GM23338 (cell line): Measurements from ENCODE around the gene PRPSAP2. TPM values are rescaled to one million over a fixed set of nuclear protein-coding genes. Genes with fewer than 3 reads are reported as not detected.

Experiments used
- ATAC-seq: fragments of 200-7000 bp; cut with Tn5 transposase; 3 replicates; pipeline ENCODE4 v1.9.1; 2020
- DNase-seq: peaks from one replicate; pipeline ENCODE4 v3.0.0-alpha.2; 2015; ENCODE audit warnings: low spot score
- H2AFZ ChIP-seq: fragments of 200-600 bp; sonication (generic); 2 replicates; pipeline ENCODE4 v1.8.0; 2016; ENCODE audit warnings: antibody characterized with exemption, mild to moderate bottlenecking, moderate library complexity
- H3F3A ChIP-seq: fragments of 200-600 bp; sonication (generic); replicated peaks from 2 replicates; pipeline ENCODE4 v1.8.0; 2017; ENCODE audit warnings: antibody characterized with exemption, mixed run types, low read depth
- H3K27ac ChIP-seq: fragments of 200-600 bp; sonication (generic); 2 replicates; pipeline ENCODE4 v1.6.1; 2016; ENCODE audit warnings: low read depth
- H3K27me3 ChIP-seq: fragments of 200-600 bp; sonication (generic); 2 replicates; pipeline ENCODE4 v1.8.0; 2016; ENCODE audit warnings: mild to moderate bottlenecking, mixed run types, moderate library complexity; ENCODE audit not compliant: insufficient read depth
- H3K36me3 ChIP-seq: fragments of 200-600 bp; sonication (generic); 2 replicates; pipeline ENCODE4 v1.8.0; 2016; ENCODE audit warnings: mild to moderate bottlenecking; ENCODE audit not compliant: insufficient read depth
- H3K4me1 ChIP-seq: fragments of 200-600 bp; sonication (generic); 2 replicates; pipeline ENCODE4 v1.8.0; 2016; ENCODE audit warnings: mild to moderate bottlenecking, moderate library complexity; ENCODE audit not compliant: insufficient read depth
- H3K4me2 ChIP-seq: fragments of 200-600 bp; sonication (generic); 2 replicates; pipeline ENCODE4 v1.7.1; 2017; ENCODE audit warnings: mixed run types
- H3K4me3 ChIP-seq: fragments of 200-600 bp; sonication (generic); 2 replicates; pipeline ENCODE4 v1.6.1; 2016; ENCODE audit warnings: mixed run types
- H3K79me2 ChIP-seq: fragments of 200-600 bp; sonication (generic); replicated peaks from 2 replicates; pipeline ENCODE4 v1.8.0; 2017; ENCODE audit warnings: mild to moderate bottlenecking; ENCODE audit not compliant: insufficient read depth
- H3K9me2 ChIP-seq: fragments of 200-600 bp; sonication (generic); 2 replicates; pipeline ENCODE4 v1.8.0; 2017; ENCODE audit not compliant: insufficient read depth
- H4K20me1 ChIP-seq: fragments of 200-600 bp; sonication (generic); replicated peaks from 2 replicates; pipeline ENCODE4 v1.8.0; 2017; ENCODE audit warnings: mild to moderate bottlenecking; ENCODE audit not compliant: insufficient read depth
- H3K27ac Mint-ChIP-seq: 2 replicates; pipeline ENCODE4 v1.8.0; 2020; ENCODE audit warnings: inconsistent platforms, mild to moderate bottlenecking, moderate library complexity, mixed read lengths
- H3K27me3 Mint-ChIP-seq: 3 replicates; pipeline ENCODE4 v1.8.0; 2022; ENCODE audit warnings: low read depth, mild to moderate bottlenecking, moderate library complexity, mixed read lengths, inconsistent platforms; ENCODE audit not compliant: insufficient read depth, poor library complexity
- H3K36me3 Mint-ChIP-seq: 3 replicates; pipeline ENCODE4 v1.8.0; 2021; ENCODE audit warnings: low read depth, mild to moderate bottlenecking, inconsistent platforms, moderate library complexity, mixed read lengths
- H3K4me1 Mint-ChIP-seq: 3 replicates; pipeline ENCODE4 v1.8.0; 2020; ENCODE audit warnings: mild to moderate bottlenecking, inconsistent platforms, mixed read lengths
- H3K4me3 Mint-ChIP-seq: 3 replicates; pipeline ENCODE4 v1.8.0; 2021; ENCODE audit warnings: moderate library complexity, mild to moderate bottlenecking, inconsistent platforms, mixed read lengths
- H3K9me3 Mint-ChIP-seq: 3 replicates; pipeline ENCODE4 v1.8.0; 2020; ENCODE audit warnings: moderate library complexity, mild to moderate bottlenecking, inconsistent platforms, mixed read lengths
- CREB1 ChIP-seq: fragments of 250-450 bp; sonication (Bioruptor Pico); IDR thresholded peaks from 2 replicates; pipeline ENCODE4 v1.5.0; 2020; ENCODE audit warnings: low read depth, mild to moderate bottlenecking, moderate library complexity
- ETS1 ChIP-seq: IDR thresholded peaks from 2 replicates; pipeline ENCODE4 v1.6.1; 2016; ENCODE audit warnings: antibody characterized with exemption
- EZH2phosphoT487 ChIP-seq: fragments of 200-600 bp; sonication (generic); IDR thresholded peaks from one replicate; pipeline ENCODE4 v1.8.1; 2018; ENCODE audit warnings: antibody characterized with exemption; ENCODE audit not compliant: unreplicated experiment
- NANOG ChIP-seq: IDR thresholded peaks from 2 replicates; pipeline ENCODE4 v1.6.1; 2016; ENCODE audit warnings: antibody characterized with exemption, borderline replicate concordance
- POLR2AphosphoS5 ChIP-seq: IDR thresholded peaks from 2 replicates; pipeline ENCODE4 v1.6.1; 2016; ENCODE audit warnings: antibody characterized with exemption, low read depth
- REST ChIP-seq: IDR thresholded peaks from one replicate; pipeline ENCODE4 v1.6.1; 2018; ENCODE audit warnings: antibody characterized with exemption; ENCODE audit not compliant: unreplicated experiment
- STAT1 ChIP-seq: IDR thresholded peaks from one replicate; pipeline ENCODE4 v1.6.1; 2016; ENCODE audit warnings: antibody characterized with exemption; ENCODE audit not compliant: unreplicated experiment
- ZNF114 ChIP-seq: fragments of 250-450 bp; sonication (Bioruptor Pico); IDR thresholded peaks from 2 replicates; pipeline ENCODE4 v1.5.0; 2020; ENCODE audit warnings: mild to moderate bottlenecking, moderate library complexity
- ZNF331 ChIP-seq: fragments of 250-450 bp; sonication (Bioruptor Pico); IDR thresholded peaks from 2 replicates; pipeline ENCODE4 v1.5.0; 2020; ENCODE audit warnings: low read depth, mild to moderate bottlenecking, moderate library complexity
- ZNF462 ChIP-seq: fragments of 250-450 bp; sonication (Bioruptor Pico); IDR thresholded peaks from 2 replicates; pipeline ENCODE4 v1.5.0; 2020; ENCODE audit warnings: mild to moderate bottlenecking, moderate library complexity
- polyA plus RNA-seq: library from polyadenylated mRNA; unstranded; fragments of >200 nt; fragmentation: Nextera tagmentation; extraction: Ambion mirVana; gene quantifications from 2 replicates; pipeline ENCODE4 v1.2.1, GENCODE V29; 2016
- total RNA-seq: library from RNA; depleted of rRNA; stranded (reverse); fragments of >200 nt; shearing (Covaris generic); gene quantifications from 2 replicates; pipeline ENCODE4 v1.2.3, GENCODE V29; 2014

Gene PRPSAP2
- total and polyA plus RNA-seq, 2 experiments from 2014 or later, result 34.6 to 54.4 TPM

- Histone ChIP-seq H3K4me3 (no peak overlapping the region), H3K4me2 (no peak overlapping the region), H3K27me3 (no peaks in the 10 kb centered on the region), H2AFZ (no peak overlapping the region), H3K4me1 (no peaks in the 10 kb centered on the region), H3K36me3 (peaks cover 39% of the 10 kb centered on the region), H3K9me2 (no peaks in the 10 kb centered on the region), H3K79me2 (0 out of 2 replicates have a peak, but pooled peaks cover 3% of the 10 kb centered on the region), H4K20me1 (peaks cover 5% of the 10 kb centered on the region; the same call in 1 of the 2 replicates), H3K27ac (no peak overlapping the region), H3F3A (no peaks in the 10 kb centered on the region)
- ATAC-seq (no peak), DNase-seq (no peak)
- no peaks in the 10 kb centered on the region for H3K4me1 Mint-ChIP-seq
- TF ChIP-seq POLR2AphosphoS5 (no peak), ZNF331 (no peak), ZNF114 (no peak)
- peaks cover 65% of the 10 kb centered on the region for H3K36me3 Mint-ChIP-seq
- peaks cover 2% of the 10 kb centered on the region for H3K27me3 Mint-ChIP-seq
- H3K9me3 Mint-ChIP-seq, result no peaks in the 10 kb centered on the region; the same call in 2 of the 3 replicates
- no peak overlapping the region for H3K4me3 Mint-ChIP-seq
- H3K27ac Mint-ChIP-seq, result no peak overlapping the region
Observed at GRCh38 chr17:18888766-18889290, 30.9 kb downstream of the PRPSAP2 start.

GRCh38 chr17:18889658-18890057 is 31.7 kb downstream of the PRPSAP2 start:
- no peak overlapping the region for H3K4me2 ChIP-seq
- 0 out of 2 replicates have a peak, but pooled peaks cover 3% of the 10 kb centered on the region for H3K79me2 ChIP-seq
- Mint-ChIP-seq H3K9me3 (no peaks in the 10 kb centered on the region; the same call in 2 of the 3 replicates), H3K36me3 (peaks cover 62% of the 10 kb centered on the region), H3K4me1 (no peaks in the 10 kb centered on the region), H3K27ac (no peak overlapping the region), H3K4me3 (no peak overlapping the region), H3K27me3 (peaks cover 2% of the 10 kb centered on the region)
- no peaks in the 10 kb centered on the region for H3F3A ChIP-seq
- no peaks in the 10 kb centered on the region for H3K9me2 ChIP-seq
- H4K20me1 ChIP-seq, result peaks cover 5% of the 10 kb centered on the region; the same call in 1 of the 2 replicates
- no peaks in the 10 kb centered on the region for H3K4me1 ChIP-seq
- ATAC-seq (no peak), DNase-seq (no peak)
- no peak overlapping the region for H2AFZ ChIP-seq
- H3K27me3 ChIP-seq, result no peaks in the 10 kb centered on the region
- H3K36me3 ChIP-seq, result peaks cover 37% of the 10 kb centered on the region
- H3K4me3 ChIP-seq, result no peak overlapping the region
- no peak overlapping the region for H3K27ac ChIP-seq
- TF ChIP-seq ZNF462 (CRISPR knock-in tag), result no peak
- TF ChIP-seq REST, result no peak
- TF ChIP-seq ETS1, result no peak
- no peak for TF ChIP-seq STAT1
- TF ChIP-seq CREB1, result no peak
- TF ChIP-seq ZNF331, result no peak
- no peak for TF ChIP-seq NANOG
- no peak for TF ChIP-seq POLR2AphosphoS5
- TF ChIP-seq EZH2phosphoT487, result no peak
- no peak for TF ChIP-seq ZNF114
